Uterus (tissue), 4 donors: ENCODE results near the gene DNPEP. TPM values are rescaled to one million over a fixed set of nuclear protein-coding genes. Genes with fewer than 3 reads are reported as not detected.
A peak's percentile ranks its signal among the peaks of the same experiment; 100 is the strongest.

Experiments used
- DNase-seq, 2 donors: peaks; one replicate each; pipeline ENCODE4 v3.0.0-alpha.2; 2019 to 2020
- H3K27ac ChIP-seq, 2 donors: fragments of 200-600 bp; sonication (generic); 1 replicate in 1 of 2; 2 replicates in 1 of 2; pipeline ENCODE4 v1.5.1; 2016 to 2018
- H3K27me3 ChIP-seq, 2 donors: fragments of 200-600 bp; sonication (generic); one replicate each; pipeline ENCODE4 v1.5.1; 2018 to 2019; ENCODE audit warnings: control low read depth in 1 of 2
- H3K36me3 ChIP-seq, 2 donors: fragments of 200-600 bp; sonication (generic); one replicate each; pipeline ENCODE4 v1.5.1; 2019; ENCODE audit warnings: control low read depth in 1 of 2
- H3K4me1 ChIP-seq, 2 donors: fragments of 200-600 bp; sonication (generic); one replicate each; pipeline ENCODE4 v1.5.1; 2018 to 2019; ENCODE audit warnings: control low read depth in 1 of 2
- H3K4me3 ChIP-seq, 2 donors: fragments of 200-600 bp; sonication (generic); 1 replicate in 1 of 2; 2 replicates in 1 of 2; pipeline ENCODE4 v1.5.1; 2018 to 2019; ENCODE audit warnings: mild to moderate bottlenecking in 1 of 2
- H3K9me3 ChIP-seq, 2 donors: fragments of 200-600 bp; sonication (generic); one replicate each; pipeline ENCODE4 v1.5.1; 2019; ENCODE audit warnings: control low read depth in 1 of 2
- POLR2A ChIP-seq, 2 donors: fragments of 450-650 bp; IDR thresholded peaks; one replicate each; pipeline ENCODE4 v1.6.1; 2016; ENCODE audit warnings: antibody characterized with exemption in 2 of 2, mild to moderate bottlenecking in 1 of 2, moderate library complexity in 1 of 2
- intact Hi-C: fragments of 100-400 bp; cut with DNase I; formaldehyde crosslinking; loops from one replicate; pipeline ENCODE4 v1.15.1; 2023; ENCODE audit warnings: low total_unique reads
- total RNA-seq, 4 donors: library from RNA; depleted of rRNA in 3 of 4; stranded (reverse); fragments of >200 nt in 3 of 4; gene quantifications; one replicate each; pipeline versions ENCODE4 v1.1.0 to v1.2.4, GENCODE V29; 2014 to 2023
- TF ChIP-seq, protein P1 (sequence below), 4 experiments: fragments of 200-600 bp in 2 of 4; fragments of 450-650 bp in 2 of 4; sonication (generic) in 2 of 4; IDR thresholded peaks; one replicate each; pipeline ENCODE4 v1.5.1; 2016 to 2019; ENCODE audit warnings: antibody characterized with exemption in 4 of 4, mild to moderate bottlenecking in 2 of 4, moderate library complexity in 1 of 4
- donor health status: DM: yes; HTN: yes; CAD: no.

Gene DNPEP
- 10 to 100 TPM; 35.9 to 93.7 (median 47.5) TPM for total RNA-seq

- no peaks in the 10 kb centered on the region for H3K36me3 ChIP-seq
- DNase-seq = peak; percentile 81 to 83
- no peaks in the 10 kb centered on the region for H3K9me3 ChIP-seq
- intact Hi-C loops = no loop called here
- TF ChIP-seq, protein P1, sequence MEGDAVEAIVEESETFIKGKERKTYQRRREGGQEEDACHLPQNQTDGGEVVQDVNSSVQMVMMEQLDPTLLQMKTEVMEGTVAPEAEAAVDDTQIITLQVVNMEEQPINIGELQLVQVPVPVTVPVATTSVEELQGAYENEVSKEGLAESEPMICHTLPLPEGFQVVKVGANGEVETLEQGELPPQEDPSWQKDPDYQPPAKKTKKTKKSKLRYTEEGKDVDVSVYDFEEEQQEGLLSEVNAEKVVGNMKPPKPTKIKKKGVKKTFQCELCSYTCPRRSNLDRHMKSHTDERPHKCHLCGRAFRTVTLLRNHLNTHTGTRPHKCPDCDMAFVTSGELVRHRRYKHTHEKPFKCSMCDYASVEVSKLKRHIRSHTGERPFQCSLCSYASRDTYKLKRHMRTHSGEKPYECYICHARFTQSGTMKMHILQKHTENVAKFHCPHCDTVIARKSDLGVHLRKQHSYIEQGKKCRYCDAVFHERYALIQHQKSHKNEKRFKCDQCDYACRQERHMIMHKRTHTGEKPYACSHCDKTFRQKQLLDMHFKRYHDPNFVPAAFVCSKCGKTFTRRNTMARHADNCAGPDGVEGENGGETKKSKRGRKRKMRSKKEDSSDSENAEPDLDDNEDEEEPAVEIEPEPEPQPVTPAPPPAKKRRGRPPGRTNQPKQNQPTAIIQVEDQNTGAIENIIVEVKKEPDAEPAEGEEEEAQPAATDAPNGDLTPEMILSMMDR (IDR thresholded peaks at IDR 0.05) = peak in 1 of 4 experiments; percentile 5
- TF ChIP-seq POLR2A (IDR thresholded peaks at IDR 0.05) = peak in 1 of 2 donors; percentile 58
- H3K27me3 ChIP-seq = no peaks in the 10 kb centered on the region
- H3K27ac ChIP-seq = peak within 1 kb of the TSS; percentile 93 to 96
- peaks cover 0 to 10% of the 10 kb centered on the region in 2 donors for H3K4me1 ChIP-seq
- peak within 1 kb of the TSS; percentile 93 to 95 for H3K4me3 ChIP-seq
These were observed at the start of gene DNPEP for GRCh38 chr2:219387306-219388120. TSS of gene DNPEP (minus strand) at chr2:219387912. CDS start at chr2:219387794, 118 bp downstream.

DNA sequence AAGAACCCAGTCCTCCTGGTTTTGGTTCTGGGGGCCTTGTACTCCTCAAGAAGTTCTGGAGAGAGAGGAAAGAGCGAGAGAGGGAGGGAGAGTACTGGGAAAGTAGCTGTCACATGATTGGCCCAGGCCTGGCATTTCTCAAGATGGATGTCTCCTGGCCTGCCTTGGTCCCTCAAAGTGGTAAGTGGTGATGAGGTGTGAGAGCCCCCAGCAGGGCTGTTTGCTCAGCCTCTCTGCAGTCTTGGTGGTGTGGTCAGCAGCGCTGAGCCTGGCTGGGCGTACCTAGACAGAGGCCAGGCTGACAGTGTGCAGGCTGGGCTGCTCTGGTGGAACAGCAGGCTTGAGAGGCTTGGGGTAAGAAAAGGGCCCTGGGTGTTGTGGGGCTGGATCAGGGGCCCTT, 49.4 kb upstream of the DNPEP start:
- Histone ChIP-seq H3K27me3 (no peaks in the 10 kb centered on the region), H3K36me3 (no peaks in the 10 kb centered on the region), H3K27ac (peak overlapping the region; percentile 92 to 96), H3K9me3 (no peaks in the 10 kb centered on the region), H3K4me3 (no peak overlapping the region), H3K4me1 (peaks cover 0 to 10% of the 10 kb centered on the region in 2 donors)
- intact Hi-C loops = no loop called here
- no peak for TF ChIP-seq POLR2A (IDR thresholded peaks at IDR 0.05)
- TF ChIP-seq, protein P1 (IDR thresholded peaks at IDR 0.05) = no peak
- peak; percentile 42 to 72 for DNase-seq

DNA sequence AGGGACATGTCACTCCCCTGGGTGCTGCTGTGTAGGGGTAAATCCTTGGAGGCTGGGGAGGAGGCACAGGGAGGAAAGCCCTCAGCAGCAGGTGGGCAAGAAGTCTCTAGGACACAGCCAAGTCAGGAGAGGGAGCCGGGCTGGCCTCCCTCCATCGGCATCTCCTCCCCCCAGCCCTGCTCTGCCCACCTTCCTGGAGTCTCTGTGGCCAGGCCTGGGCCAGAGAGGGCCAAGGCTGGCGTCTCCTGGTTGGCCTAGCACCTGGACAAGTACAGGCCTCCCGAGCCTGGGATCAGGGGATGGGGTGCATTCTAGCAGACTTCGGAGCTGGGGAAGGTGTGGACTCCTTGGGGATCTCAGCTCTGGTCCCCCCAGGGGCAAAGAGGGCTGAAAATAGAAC, 48.8 kb upstream of the DNPEP start:
- Histone ChIP-seq H3K4me3 (no peak overlapping the region), H3K27ac (peak overlapping the region; percentile 92 to 96), H3K9me3 (no peaks in the 10 kb centered on the region), H3K36me3 (no peaks in the 10 kb centered on the region), H3K27me3 (no peaks in the 10 kb centered on the region), H3K4me1 (peaks cover 0 to 10% of the 10 kb centered on the region in 2 donors)
- intact Hi-C loops = no loop called here
- TF ChIP-seq, protein P1 (IDR thresholded peaks at IDR 0.05) = no peak
- TF ChIP-seq POLR2A (IDR thresholded peaks at IDR 0.05) = no peak
- no peak for DNase-seq

- H3K27ac ChIP-seq = peak overlapping the region; percentile 92 to 96
These were observed 48.0 kb upstream of the DNPEP start for GRCh38 chr2:219435701-219436100.

More at GRCh38 chr2:219435701-219436100, 48.0 kb upstream of the DNPEP start:
- no peaks in the 10 kb centered on the region for H3K9me3 ChIP-seq
- peaks cover 0 to 10% of the 10 kb centered on the region in 2 donors for H3K4me1 ChIP-seq
- intact Hi-C loops = no loop called here
- no peaks in the 10 kb centered on the region for H3K36me3 ChIP-seq
- DNase-seq = no peak
- H3K27me3 ChIP-seq = no peaks in the 10 kb centered on the region
- no peak overlapping the region for H3K4me3 ChIP-seq
- no peak for TF ChIP-seq POLR2A (IDR thresholded peaks at IDR 0.05)
- TF ChIP-seq, protein P1 (IDR thresholded peaks at IDR 0.05) = no peak
